Neural crest cell (in vitro differentiated cells): Measurements from ENCODE around the gene MRPL24. TPM values are rescaled to one million over a fixed set of nuclear protein-coding genes. Genes with fewer than 3 reads are reported as not detected.

ENCODE experiments used
- DNase-seq: peaks from one replicate; pipeline ENCODE4 v3.0.0; 2021; ENCODE audit warnings: low read depth, mixed read lengths, low spot score
- H3K27ac Mint-ChIP-seq: one replicate; pipeline ENCODE4 v1.8.0; 2021; ENCODE audit warnings: mild to moderate bottlenecking, mixed read lengths; ENCODE audit not compliant: unreplicated experiment
- H3K27me3 Mint-ChIP-seq: 2 replicates; pipeline ENCODE4 v1.8.0; 2021; ENCODE audit warnings: low read depth, mild to moderate bottlenecking, mixed read lengths
- H3K36me3 Mint-ChIP-seq: 2 replicates; pipeline ENCODE4 v1.8.0; 2021; ENCODE audit warnings: low read depth, mild to moderate bottlenecking, mixed read lengths
- H3K4me1 Mint-ChIP-seq: 2 replicates; pipeline ENCODE4 v1.8.0; 2021; ENCODE audit warnings: mixed read lengths
- H3K4me3 Mint-ChIP-seq: one replicate; pipeline ENCODE4 v1.8.0; 2021; ENCODE audit warnings: mild to moderate bottlenecking, mixed read lengths
- H3K9me3 Mint-ChIP-seq: 2 replicates; pipeline ENCODE4 v1.8.0; 2021; ENCODE audit warnings: mixed read lengths
- long read RNA-seq: library from polyadenylated mRNA; unstranded; transcript quantifications from one replicate; pipeline ENCODE4 v2.0.0, GENCODE V29; 2020
- total RNA-seq: library from RNA; stranded (reverse); gene quantifications from 2 replicates; pipeline ENCODE4 v1.2.1, GENCODE V29; 2021
- TF ChIP-seq, protein P1 (sequence below): fragments of 200-600 bp; sonication (generic); conservative IDR thresholded peaks from 2 replicates; pipeline ENCODE4 v1.5.0; 2021; ENCODE audit warnings: antibody characterized with exemption, mild to moderate bottlenecking

The MRPL24 gene
- 37.3 and 49.3 TPM in 2 replicates for total RNA-seq
- long read RNA-seq, partial matches to known transcripts, result 1 of 8 reads
- long read RNA-seq, other reads (novel, unspliced or antisense), result 4 of 8 reads

DNA sequence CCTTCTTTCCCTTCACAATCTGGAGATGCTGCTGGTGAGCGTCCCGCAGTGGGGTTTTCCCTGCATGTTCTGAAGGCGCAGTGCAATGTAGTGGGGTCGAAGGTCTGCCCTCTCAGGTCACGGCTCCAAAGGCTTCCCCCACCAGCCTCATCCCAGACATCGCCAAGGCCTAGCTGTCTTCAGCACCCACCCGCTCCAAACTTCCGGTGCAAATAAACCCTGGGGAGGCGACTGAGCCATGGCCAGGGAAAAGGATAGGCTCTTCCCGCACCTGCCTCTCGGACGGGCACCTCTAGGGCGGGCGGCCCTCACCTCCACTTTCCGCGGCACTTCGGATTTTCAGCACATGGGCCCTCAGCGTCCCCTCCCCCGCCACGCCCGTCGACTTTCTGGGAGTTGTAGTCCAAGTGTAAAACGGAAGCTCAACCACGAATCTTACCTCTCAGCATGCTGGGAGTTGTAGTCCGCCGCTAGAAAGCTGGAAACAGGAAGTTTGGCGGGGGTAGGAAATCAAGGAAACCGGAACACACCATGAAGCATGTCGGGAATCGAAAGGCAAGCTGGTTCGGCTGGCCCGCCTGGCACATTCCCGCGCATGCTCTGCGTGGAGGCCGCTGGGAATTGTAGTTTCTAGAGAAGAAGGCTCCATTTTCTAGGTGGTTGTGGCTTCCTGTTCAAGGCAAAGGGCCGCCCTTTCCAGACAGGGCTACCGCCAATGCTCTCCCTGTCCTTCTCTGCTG is at the start of gene MRPL24:
Gene MRPL24, minus strand, starts transcription at position 348 of the 740 bp plus-strand sequence. CDS start 2,384 bp downstream, outside the sequence.
- peak; percentile 88 for DNase-seq
- Mint-ChIP-seq H3K27ac (peak within 1 kb of the TSS; percentile 93), H3K27me3 (no peaks in the 10 kb centered on the region), H3K4me1 (peaks cover 31% of the 10 kb centered on the region), H3K9me3 (no peaks in the 10 kb centered on the region), H3K4me3 (peak within 1 kb of the TSS; percentile 98), H3K36me3 (peaks cover 6% of the 10 kb centered on the region)
- TF ChIP-seq, protein P1, sequence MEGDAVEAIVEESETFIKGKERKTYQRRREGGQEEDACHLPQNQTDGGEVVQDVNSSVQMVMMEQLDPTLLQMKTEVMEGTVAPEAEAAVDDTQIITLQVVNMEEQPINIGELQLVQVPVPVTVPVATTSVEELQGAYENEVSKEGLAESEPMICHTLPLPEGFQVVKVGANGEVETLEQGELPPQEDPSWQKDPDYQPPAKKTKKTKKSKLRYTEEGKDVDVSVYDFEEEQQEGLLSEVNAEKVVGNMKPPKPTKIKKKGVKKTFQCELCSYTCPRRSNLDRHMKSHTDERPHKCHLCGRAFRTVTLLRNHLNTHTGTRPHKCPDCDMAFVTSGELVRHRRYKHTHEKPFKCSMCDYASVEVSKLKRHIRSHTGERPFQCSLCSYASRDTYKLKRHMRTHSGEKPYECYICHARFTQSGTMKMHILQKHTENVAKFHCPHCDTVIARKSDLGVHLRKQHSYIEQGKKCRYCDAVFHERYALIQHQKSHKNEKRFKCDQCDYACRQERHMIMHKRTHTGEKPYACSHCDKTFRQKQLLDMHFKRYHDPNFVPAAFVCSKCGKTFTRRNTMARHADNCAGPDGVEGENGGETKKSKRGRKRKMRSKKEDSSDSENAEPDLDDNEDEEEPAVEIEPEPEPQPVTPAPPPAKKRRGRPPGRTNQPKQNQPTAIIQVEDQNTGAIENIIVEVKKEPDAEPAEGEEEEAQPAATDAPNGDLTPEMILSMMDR, result no peak

DNA sequence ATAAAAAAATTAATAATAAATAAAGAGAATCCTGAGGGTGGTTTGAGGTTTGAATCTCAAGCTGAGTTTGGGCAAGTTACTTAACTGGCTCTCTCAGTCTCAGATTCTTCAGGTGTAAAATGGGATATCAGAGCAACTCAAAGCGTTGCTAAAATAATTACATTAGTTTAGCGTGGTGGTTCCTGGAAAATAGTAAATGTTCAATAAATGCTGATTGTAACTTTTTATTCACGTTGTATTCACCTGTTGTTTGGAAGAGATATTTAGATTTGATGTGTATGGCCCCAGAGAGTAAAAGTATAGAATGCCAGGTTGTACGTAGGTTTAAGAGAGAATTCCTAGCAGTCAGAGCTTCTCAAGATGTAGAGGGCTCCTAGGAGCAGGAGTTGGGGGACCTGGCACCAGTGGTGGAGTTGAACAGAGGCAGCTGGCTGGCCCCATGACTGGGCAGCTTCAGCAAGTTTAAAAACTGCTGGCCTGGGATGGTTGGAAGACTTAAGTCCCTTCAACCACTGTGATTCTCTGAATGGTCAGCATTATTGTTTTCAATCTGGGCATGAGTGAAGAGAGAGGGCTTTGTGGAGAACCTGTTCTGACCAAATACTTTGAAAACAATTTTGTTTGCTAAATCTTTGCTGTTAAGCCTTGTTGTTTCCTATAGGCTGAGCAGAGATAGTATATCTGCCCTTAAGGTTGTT is 48.9 kb upstream of the MRPL24 start:
- TF ChIP-seq, protein P1, result no peak
- no peak overlapping the region for H3K4me3 Mint-ChIP-seq
- DNase-seq, result no peak
- H3K4me1 Mint-ChIP-seq, result peaks cover 5% of the 10 kb centered on the region
- no peaks in the 10 kb centered on the region for H3K27me3 Mint-ChIP-seq
- no peaks in the 10 kb centered on the region for H3K9me3 Mint-ChIP-seq
- H3K36me3 Mint-ChIP-seq, result peaks cover 28% of the 10 kb centered on the region
- no peak overlapping the region for H3K27ac Mint-ChIP-seq

DNA sequence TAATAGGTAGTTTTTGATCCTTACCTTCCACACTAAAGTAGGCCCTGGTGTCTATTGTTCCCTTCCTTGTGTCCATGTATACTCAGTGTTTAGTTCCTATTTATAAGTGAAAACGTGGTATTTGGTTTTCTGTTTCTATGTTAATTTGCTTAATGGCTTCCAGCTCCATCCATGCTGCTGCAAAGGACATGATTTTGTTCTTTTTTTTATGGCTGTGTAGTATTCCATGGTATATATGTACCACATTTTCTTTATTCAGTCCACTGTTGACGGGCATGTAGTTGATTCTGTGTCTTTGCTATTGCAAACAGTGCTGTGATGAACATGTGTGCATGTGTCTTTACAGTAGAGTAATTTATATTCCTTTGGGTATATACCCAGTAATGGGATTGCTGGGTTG is 47.2 kb upstream of the MRPL24 start:
- Mint-ChIP-seq H3K9me3 (no peaks in the 10 kb centered on the region), H3K27ac (no peak overlapping the region), H3K27me3 (no peaks in the 10 kb centered on the region), H3K4me3 (no peak overlapping the region), H3K36me3 (peaks cover 23% of the 10 kb centered on the region), H3K4me1 (no peaks in the 10 kb centered on the region)
- TF ChIP-seq, protein P1, result no peak
- DNase-seq, result no peak

- H3K9me3 Mint-ChIP-seq, result no peaks in the 10 kb centered on the region
- TF ChIP-seq, protein P1, result no peak
Measured at GRCh38 chr1:156786640-156787039, 45.8 kb upstream of the MRPL24 start.

DNA sequence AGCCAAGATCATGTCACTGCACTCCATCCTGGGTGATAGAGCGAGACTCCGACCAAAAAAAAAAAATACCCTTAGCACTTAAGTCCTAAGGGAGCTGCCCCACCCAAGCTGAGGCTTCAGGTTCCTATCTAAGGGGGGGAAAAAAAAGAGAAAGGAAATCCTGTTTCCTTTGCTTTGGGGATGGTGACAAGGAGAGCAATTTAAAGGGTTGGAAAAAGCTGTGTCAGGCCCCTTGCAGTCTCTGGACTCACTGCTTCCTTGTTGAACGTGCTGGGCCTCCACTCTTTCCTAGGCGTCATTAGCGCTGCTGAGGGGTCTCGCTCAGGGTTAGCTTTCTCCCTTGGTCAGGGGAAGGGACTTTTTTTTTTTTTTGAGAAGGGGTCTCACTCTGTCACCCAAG is 44.6 kb upstream of the MRPL24 start:
- no peak overlapping the region for H3K27ac Mint-ChIP-seq
- DNase-seq, result no peak
- TF ChIP-seq, protein P1, result no peak
- no peak overlapping the region for H3K4me3 Mint-ChIP-seq
- peaks cover 3% of the 10 kb centered on the region for H3K4me1 Mint-ChIP-seq
- no peaks in the 10 kb centered on the region for H3K27me3 Mint-ChIP-seq
- H3K9me3 Mint-ChIP-seq, result no peaks in the 10 kb centered on the region
- H3K36me3 Mint-ChIP-seq, result peaks cover 20% of the 10 kb centered on the region

More at GRCh38 chr1:156786640-156787039, 45.8 kb upstream of the MRPL24 start:
- Mint-ChIP-seq H3K4me3 (no peak overlapping the region), H3K36me3 (peaks cover 22% of the 10 kb centered on the region), H3K4me1 (peaks cover under 1% of the 10 kb centered on the region), H3K27ac (no peak overlapping the region), H3K27me3 (no peaks in the 10 kb centered on the region)
- DNase-seq, result no peak
